CD4-positive, alpha-beta T cell treated with Interleukin-1 beta for 1 hour (primary cell): ENCODE results near the gene PPEF2.

Experiments
- DNase-seq, 2 donors: peaks; one replicate each; pipeline ENCODE4 v3.0.0-alpha.2; 2020 to 2022

Gene PPEF2

GRCh38 chr4:75895744-75896314, 6.4 kb downstream of the PPEF2 start:
- peak in 1 of 2 donors; percentile 40 for DNase-seq

DNA sequence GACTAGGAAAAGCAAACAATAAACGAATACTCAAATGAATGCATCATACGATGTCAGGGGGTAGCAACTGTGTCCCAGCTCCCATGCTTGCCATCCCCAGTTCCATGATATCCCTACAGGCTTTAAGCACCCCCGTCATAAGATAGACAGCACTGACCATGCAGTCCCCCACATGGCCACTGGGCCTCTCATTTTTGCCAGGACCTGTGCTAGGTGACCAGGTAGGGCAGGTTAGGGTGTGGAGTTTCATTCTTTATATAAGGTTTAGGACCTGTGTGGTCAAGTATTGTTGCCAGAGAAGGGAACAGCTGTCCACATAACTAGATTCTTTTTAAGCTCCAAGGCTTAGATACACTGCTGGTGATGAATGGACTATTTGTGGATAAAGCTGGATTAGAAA, 9.7 kb downstream of the PPEF2 start:
- DNase-seq, result no peak

DNA sequence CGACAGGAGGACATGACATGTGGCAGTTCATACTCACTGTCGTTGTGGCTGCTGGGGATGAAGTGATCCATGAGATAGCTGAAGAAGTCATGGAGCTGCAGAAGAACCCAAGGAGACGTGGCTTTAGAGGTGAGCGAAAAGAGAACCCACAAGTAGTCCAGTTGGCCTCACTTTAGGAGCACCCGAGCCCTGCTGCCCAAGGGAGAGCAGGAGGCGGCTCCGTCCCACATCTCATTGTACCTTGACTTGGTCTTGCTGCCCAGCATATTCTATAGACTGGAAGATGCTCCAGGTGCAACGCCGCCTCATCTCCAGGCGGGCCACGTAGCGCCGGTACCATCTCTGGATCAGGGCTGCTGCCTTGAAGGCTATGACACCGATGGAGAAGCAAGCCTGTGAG, 10.6 kb downstream of the PPEF2 start:
- no peak for DNase-seq

DNA sequence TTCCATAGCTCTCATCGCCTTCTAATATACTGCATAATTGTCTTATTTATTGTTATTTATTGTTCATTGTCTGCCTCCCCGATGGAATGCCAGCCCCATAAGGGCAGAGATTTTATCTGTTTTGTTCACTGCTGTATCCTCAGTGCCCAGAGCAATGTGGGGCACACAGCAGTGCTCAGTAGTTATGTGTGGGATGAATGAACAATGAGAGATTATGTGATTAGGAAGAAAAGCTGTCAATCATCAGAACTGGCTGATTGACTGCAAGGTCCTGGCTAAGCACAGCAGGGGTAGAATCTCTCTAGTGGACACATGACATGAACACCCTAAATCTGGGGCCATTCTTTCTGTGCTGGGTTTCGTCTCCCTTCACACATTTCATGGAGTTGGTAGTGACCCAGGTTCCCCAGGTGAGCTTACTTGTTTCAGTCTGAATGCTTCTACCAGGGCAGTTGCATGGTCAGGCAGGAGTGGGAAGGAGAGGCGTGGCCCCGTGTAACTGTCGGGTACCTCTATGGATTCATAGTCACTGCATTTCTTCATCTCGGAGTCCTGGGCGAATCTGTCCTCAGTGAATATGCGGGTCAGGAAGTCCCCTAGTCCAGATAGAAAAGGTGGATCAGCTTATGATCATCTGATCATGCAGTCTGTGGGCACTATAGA, 12.6 kb downstream of the PPEF2 start:
- no peak for DNase-seq

DNA sequence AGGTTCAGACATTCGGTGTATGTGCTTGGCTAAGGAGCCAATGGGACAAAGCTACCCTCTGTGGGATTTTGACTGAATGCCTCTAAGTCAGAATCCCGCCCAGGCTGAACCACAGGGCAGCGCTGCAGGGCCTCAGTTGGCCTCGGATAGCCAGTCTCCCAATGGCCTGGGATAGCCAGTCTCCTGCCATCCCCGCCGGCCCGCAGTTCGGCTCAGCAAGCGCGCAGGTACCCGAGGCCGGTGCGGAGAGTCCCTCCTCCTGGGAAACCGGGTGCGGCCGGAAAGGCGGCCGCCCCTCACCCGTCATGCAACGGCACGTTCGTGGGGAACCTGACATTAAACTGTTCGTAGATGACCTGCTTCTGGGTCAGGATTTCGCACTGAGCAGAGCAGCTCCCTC, 16.1 kb downstream of the PPEF2 start:
- DNase-seq, result no peak

GRCh38 chr4:75881476-75881875, 20.8 kb downstream of the PPEF2 start:
- no peak for DNase-seq

DNA sequence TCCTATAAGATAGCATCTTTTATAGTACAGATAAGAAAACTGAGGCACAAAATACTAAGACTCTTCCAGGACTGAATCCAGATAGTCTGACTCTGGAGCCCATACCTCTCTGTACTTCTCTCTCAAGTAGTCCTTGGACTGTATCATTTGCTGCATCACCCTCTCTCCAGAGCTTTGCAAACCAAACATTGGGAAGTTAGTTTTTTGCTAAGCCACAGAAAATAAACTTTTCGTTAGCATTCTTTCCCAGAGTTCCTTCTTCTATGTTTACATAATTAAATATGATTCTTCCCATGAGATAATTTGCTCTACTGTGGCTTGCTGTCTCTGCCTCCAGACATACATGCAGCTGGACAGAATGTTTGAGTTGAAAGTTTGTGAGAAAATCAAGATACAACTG, 22.0 kb downstream of the PPEF2 start:
- no peak for DNase-seq

DNA sequence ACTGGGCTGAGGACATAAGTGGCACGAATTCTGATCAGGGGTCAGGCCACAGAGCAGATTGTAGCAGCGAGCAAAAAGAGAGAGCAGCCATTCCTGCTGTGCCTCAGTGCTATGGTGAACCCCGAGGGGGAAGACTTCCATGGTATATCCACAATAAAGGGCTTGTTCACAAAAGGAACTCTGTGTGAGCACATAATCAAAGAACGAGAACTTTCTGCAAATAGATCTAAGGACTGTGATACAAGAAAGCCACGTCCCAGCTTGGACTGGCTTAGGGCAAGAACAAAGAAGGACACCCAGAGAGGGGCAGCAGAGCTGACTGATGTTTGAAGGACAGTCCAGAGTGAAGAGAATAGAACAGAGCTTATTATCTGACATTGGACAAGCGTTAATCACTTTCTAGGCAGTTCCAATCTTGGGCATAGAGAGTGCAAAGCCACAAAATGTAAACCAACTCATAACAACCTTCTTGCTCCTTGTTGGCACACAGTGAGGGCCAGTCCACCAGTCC, 24.0 kb downstream of the PPEF2 start:
- DNase-seq, result no peak

GRCh38 chr4:75876218-75876617, 26.0 kb downstream of the PPEF2 start:
- DNase-seq, result no peak

DNA sequence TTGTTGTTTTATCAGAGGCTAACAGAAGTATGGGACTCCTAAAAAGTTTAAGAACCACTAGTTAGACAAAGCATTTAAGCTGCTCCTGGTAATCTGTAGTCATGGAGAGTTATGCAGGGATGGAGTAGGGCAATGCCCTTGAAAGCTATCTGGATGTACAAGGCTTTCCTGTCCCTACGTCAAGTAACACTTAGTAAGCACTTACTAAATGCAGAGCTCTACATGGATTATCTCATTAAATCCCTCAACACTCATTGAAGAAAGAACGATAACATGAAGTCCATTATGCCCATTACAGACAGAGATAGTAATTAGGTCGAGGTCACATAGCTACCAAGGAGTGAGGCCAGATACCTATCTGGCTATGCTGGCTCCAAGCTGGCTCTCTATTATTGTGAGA, 33.2 kb downstream of the PPEF2 start:
- no peak for DNase-seq

GRCh38 chr4:75867130-75867529, 35.1 kb downstream of the PPEF2 start:
- DNase-seq, result no peak

- DNase-seq, result no peak
Observed at GRCh38 chr4:75860606-75861005, 41.6 kb downstream of the PPEF2 start.

DNA sequence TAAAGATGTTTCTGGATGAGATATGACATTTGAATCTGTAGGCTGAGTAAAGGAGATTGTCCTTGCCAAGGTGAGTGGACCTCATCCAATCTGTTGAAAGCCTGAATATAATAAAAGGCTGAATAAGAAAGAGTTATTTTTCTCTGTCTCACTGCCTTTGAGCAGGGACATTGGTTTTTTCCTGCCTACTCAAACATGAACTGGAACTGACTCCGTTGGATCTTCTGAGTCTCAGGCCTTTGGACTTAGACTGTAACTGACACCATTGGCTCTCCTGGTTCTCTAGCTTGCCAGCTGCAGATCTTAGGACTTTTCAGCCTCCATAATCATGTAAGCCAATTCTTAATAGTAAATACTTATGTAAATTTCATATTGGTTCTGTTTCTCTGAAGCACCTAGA, 43.5 kb downstream of the PPEF2 start:
- no peak for DNase-seq

DNA sequence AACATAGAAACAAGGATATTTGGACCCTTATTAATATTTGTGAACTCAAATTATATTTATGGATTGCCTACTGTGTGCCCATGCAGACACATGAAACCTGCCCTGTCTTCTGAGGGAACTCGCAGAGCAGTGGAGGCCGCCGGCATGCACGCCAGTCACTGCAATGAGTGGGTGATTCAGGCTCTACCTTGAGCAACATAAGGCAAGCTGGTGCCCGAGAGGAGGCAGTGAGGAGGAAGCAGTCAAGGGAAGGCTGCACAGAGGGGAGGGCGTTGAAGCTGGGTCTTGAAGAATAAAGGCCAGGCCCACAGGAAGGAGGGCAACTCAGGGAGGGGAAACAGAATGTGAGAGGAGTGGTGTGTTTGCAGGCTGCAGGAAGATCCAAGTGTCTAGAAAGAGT, 52.8 kb downstream of the PPEF2 start:
- DNase-seq, result peak in 1 of 2 donors; percentile 1

DNA sequence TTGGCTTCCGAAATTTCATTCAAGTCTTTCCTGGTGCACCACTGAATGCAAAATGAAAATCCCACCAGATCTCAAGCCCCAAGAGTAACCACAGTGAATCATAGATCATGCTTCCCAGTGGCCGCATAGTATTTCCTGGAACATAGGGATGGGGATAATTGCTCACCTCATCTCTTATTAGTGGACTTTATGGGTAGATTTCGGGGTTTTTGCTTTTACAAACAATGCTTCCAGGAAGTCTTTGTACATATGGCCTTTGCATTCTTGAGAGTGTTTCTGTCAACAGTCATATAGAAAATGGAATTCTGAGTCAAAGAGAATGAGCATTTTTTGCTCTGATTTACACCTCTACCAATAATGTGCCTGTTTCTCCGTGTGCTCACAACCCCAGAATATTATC, 53.4 kb downstream of the PPEF2 start:
- DNase-seq, result no peak

- DNase-seq, result peak; percentile 17 to 54
Observed at GRCh38 chr4:75848171-75848760, 54.0 kb downstream of the PPEF2 start.

GRCh38 chr4:75845992-75846391, 56.3 kb downstream of the PPEF2 start:
- no peak for DNase-seq

- no peak for DNase-seq
Observed at GRCh38 chr4:75844151-75844662, 58.0 kb downstream of the PPEF2 start.

GRCh38 chr4:75843596-75843995, 58.7 kb downstream of the PPEF2 start:
- DNase-seq, result no peak

- no peak for DNase-seq
Observed at GRCh38 chr4:75841641-75842520, 60.4 kb downstream of the PPEF2 start.

DNA sequence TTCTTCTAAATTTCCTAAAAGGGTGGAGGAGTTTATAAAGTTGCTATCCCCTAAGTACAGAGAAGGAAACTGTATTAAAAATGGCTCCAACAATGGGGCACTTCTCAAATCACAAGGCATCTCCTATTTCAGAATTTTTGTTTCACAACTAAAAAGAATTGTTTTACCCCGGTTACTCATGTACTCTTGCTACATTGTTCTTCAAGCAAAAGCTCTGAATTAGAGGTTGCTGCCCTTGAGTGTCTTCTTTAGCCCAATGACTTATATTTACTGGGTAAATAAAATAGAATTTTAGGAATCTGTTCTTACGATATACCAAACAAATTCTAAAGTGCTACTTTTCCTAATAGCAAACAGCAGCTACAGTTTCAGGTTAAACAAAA, 67.5 kb downstream of the PPEF2 start:
- DNase-seq, result no peak

- DNase-seq, result no peak
Observed at GRCh38 chr4:75834095-75834771, 68.0 kb downstream of the PPEF2 start.
